ENCODE data around the gene EDN1.

The EDN1 gene

DNA sequence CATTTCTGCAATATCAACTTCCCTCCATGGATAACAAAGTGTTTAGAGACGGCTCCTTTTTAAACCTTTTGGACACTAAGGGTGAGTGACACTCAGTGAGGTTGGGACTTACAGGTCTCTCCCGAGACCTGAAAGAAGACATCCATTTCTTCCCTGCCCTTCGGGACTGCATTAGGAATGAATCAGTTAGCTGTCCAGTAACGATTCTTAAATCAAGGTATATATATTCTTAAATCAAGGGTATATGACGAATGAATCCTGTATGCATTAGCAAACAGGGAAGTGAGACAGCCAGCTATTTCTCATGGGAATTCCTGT is 52.9 kb downstream of the EDN1 start:
- Histone ChIP-seq H3K9me2 (replicated peaks; ENCODE audit: insufficient read depth, low read length) (no peaks in the 10 kb centered on the region), H3K9me3 (replicated peaks; ENCODE audit: insufficient read depth, low read length) (no peaks in the 10 kb centered on the region), H3K27me3 (replicated peaks; ENCODE audit: insufficient read depth, low read length) (no peaks in the 10 kb centered on the region), H3K4me2 (ENCODE audit: low read depth, low read length) (no peak overlapping the region), H3F3A (ENCODE audit: insufficient read depth, low read length) (no peaks in the 10 kb centered on the region), H3K79me2 (ENCODE audit: low read length) (no peaks in the 10 kb centered on the region), H3K9ac (ENCODE audit: low read length) (no peak overlapping the region), H4K20me1 (ENCODE audit: insufficient read depth, low read length) (no peaks in the 10 kb centered on the region), H3K27ac (ENCODE audit: low read length) (no peak overlapping the region), H3K4me1 (ENCODE audit: low read length) (no peaks in the 10 kb centered on the region), H3K4me3 (ENCODE audit: low read length) (no peak overlapping the region), H2AFZ (ENCODE audit: low read length) (no peak overlapping the region), H3K36me3 (replicated peaks; ENCODE audit: insufficient read depth, low read length) (no peaks in the 10 kb centered on the region)
- no peak for TF ChIP-seq EZH2 (optimal IDR thresholded peaks at IDR 0.05; ENCODE audit: low read depth, low read length)
- TF ChIP-seq EZH2phosphoT487 (IDR thresholded peaks at IDR 0.05; ENCODE audit: low read length): no peak
- no peak for DNase-seq

GRCh38 chr6:12343440-12344162 is 53.4 kb downstream of the EDN1 start:
- Histone ChIP-seq H3K9ac (ENCODE audit: low read length) (no peak overlapping the region), H4K20me1 (ENCODE audit: insufficient read depth, low read length) (no peaks in the 10 kb centered on the region)

DNA sequence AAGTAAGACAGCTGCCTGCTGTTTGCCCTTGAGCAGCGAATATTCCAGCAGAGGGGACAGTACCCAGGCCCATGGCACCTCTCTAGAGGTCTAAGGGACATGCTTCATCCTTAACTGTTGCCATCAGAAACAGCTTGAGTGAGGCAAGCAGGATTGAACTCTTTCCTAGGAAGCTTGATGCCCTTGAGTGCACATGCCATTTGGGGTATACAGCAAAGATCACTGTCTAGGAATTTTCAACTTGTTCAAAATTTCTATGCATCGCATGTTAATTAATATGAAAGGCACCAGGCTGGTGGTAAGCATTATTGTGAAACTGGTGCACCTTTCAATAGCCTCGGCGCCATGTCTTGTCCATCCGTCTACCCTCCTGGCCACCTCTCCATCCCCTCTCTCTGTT is 54.1 kb downstream of the EDN1 start:
- Histone ChIP-seq H4K20me1 (ENCODE audit: insufficient read depth, low read length) (no peaks in the 10 kb centered on the region), H3K9ac (ENCODE audit: low read length) (no peak overlapping the region), H3K27ac (ENCODE audit: low read length) (no peak overlapping the region), H3F3A (ENCODE audit: insufficient read depth, low read length) (no peaks in the 10 kb centered on the region), H3K79me2 (ENCODE audit: low read length) (no peaks in the 10 kb centered on the region), H3K27me3 (replicated peaks; ENCODE audit: insufficient read depth, low read length) (no peaks in the 10 kb centered on the region), H3K9me3 (replicated peaks; ENCODE audit: insufficient read depth, low read length) (no peaks in the 10 kb centered on the region), H3K36me3 (replicated peaks; ENCODE audit: insufficient read depth, low read length) (no peaks in the 10 kb centered on the region), H2AFZ (ENCODE audit: low read length) (no peak overlapping the region), H3K4me1 (ENCODE audit: low read length) (no peaks in the 10 kb centered on the region), H3K9me2 (replicated peaks; ENCODE audit: insufficient read depth, low read length) (no peaks in the 10 kb centered on the region), H3K4me3 (ENCODE audit: low read length) (no peak overlapping the region), H3K4me2 (ENCODE audit: low read depth, low read length) (no peak overlapping the region)
- TF ChIP-seq CTCF (IDR thresholded peaks at IDR 0.05; ENCODE audit: low read length) (no peak), EZH2 (optimal IDR thresholded peaks at IDR 0.05; ENCODE audit: low read depth, low read length) (no peak), EZH2phosphoT487 (IDR thresholded peaks at IDR 0.05; ENCODE audit: low read length) (no peak)
- no peak for DNase-seq

More at GRCh38 chr6:12343440-12344162, 53.4 kb downstream of the EDN1 start:
- Histone ChIP-seq H3K79me2 (ENCODE audit: low read length) (no peaks in the 10 kb centered on the region), H3K27ac (ENCODE audit: low read length) (no peak overlapping the region), H3K4me3 (ENCODE audit: low read length) (no peak overlapping the region), H3K9me3 (replicated peaks; ENCODE audit: insufficient read depth, low read length) (no peaks in the 10 kb centered on the region), H3K36me3 (replicated peaks; ENCODE audit: insufficient read depth, low read length) (no peaks in the 10 kb centered on the region), H3K4me2 (ENCODE audit: low read depth, low read length) (no peak overlapping the region), H3K9me2 (replicated peaks; ENCODE audit: insufficient read depth, low read length) (no peaks in the 10 kb centered on the region), H2AFZ (ENCODE audit: low read length) (no peak overlapping the region), H3F3A (ENCODE audit: insufficient read depth, low read length) (no peaks in the 10 kb centered on the region), H3K4me1 (ENCODE audit: low read length) (no peaks in the 10 kb centered on the region), H3K27me3 (replicated peaks; ENCODE audit: insufficient read depth, low read length) (no peaks in the 10 kb centered on the region)
- no peak for TF ChIP-seq CTCF (IDR thresholded peaks at IDR 0.05; ENCODE audit: low read length)
- no peak for TF ChIP-seq EZH2phosphoT487 (IDR thresholded peaks at IDR 0.05; ENCODE audit: low read length)
- TF ChIP-seq EZH2 (optimal IDR thresholded peaks at IDR 0.05; ENCODE audit: low read depth, low read length): no peak
- no peak for DNase-seq

- no peaks in the 10 kb centered on the region for H3K27me3 ChIP-seq (replicated peaks; ENCODE audit: insufficient read depth, low read length)
- no peak for DNase-seq
- H3K9me2 ChIP-seq (replicated peaks; ENCODE audit: insufficient read depth, low read length): no peaks in the 10 kb centered on the region
- H3K9me3 ChIP-seq (replicated peaks; ENCODE audit: insufficient read depth, low read length): no peaks in the 10 kb centered on the region
- no peak for TF ChIP-seq CTCF (IDR thresholded peaks at IDR 0.05; ENCODE audit: low read length)
- TF ChIP-seq EZH2phosphoT487 (IDR thresholded peaks at IDR 0.05; ENCODE audit: low read length): no peak
- TF ChIP-seq EZH2 (optimal IDR thresholded peaks at IDR 0.05; ENCODE audit: low read depth, low read length): no peak
- no peaks in the 10 kb centered on the region for H3K79me2 ChIP-seq (ENCODE audit: low read length)
- H3K36me3 ChIP-seq (replicated peaks; ENCODE audit: insufficient read depth, low read length): no peaks in the 10 kb centered on the region
- no peaks in the 10 kb centered on the region for H4K20me1 ChIP-seq (ENCODE audit: insufficient read depth, low read length)
- no peak overlapping the region for H2AFZ ChIP-seq (ENCODE audit: low read length)
- no peaks in the 10 kb centered on the region for H3F3A ChIP-seq (ENCODE audit: insufficient read depth, low read length)
- H3K4me3 ChIP-seq (ENCODE audit: low read length): no peak overlapping the region
- no peak overlapping the region for H3K27ac ChIP-seq (ENCODE audit: low read length)
- no peak overlapping the region for H3K9ac ChIP-seq (ENCODE audit: low read length)
- H3K4me1 ChIP-seq (ENCODE audit: low read length): no peaks in the 10 kb centered on the region
- H3K4me2 ChIP-seq (ENCODE audit: low read depth, low read length): no peak overlapping the region
These were observed 55.0 kb downstream of the EDN1 start for GRCh38 chr6:12344961-12345693.
